ENCODE measurements around the gene CSNK1D. TPM values are rescaled to one million over a fixed set of nuclear protein-coding genes. Genes with fewer than 3 reads are reported as not detected.
"Not testable (repeated sequence)": the region's sequence is repeated elsewhere in the genome, so short reads cannot be mapped to it uniquely, and the experiment has no call there.

The CSNK1D gene
- total and polyA plus RNA-seq, 7 donors = 73.5 to 139 (median 115) TPM

DNA sequence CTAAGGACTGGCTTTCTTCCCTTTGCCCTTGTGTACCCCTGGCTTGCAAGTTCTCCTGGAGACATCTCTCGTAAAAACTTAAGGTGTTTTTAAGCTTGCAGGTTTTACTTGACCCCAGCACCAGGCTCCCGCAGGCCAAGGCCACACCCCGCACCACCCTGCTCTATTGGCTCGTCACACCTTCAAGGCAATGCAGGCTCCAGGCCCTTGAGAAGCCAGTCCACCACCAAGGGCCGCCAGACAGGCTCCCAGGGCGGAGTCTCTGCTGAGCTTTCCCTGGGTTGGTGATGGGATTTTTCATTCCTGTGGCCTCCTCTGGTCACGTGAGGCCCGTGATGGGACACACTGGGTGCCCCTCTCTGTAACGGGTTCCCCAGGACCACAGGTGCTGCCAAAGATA is 9.9 kb downstream of the CSNK1D start:
- Histone ChIP-seq H3K4me1 (peaks cover 27% of the 10 kb centered on the region), H3K27me3 (ENCODE audit: insufficient read depth in 3 of 3, low read length in 2 of 3) (no peaks in the 10 kb centered on the region), H3K4me3 (no peak overlapping the region), H3K27ac (no peak overlapping the region), H3K36me3 (ENCODE audit: insufficient read depth in 1 of 2, low read depth in 1 of 2) (peaks cover 26 to 74% of the 10 kb centered on the region in 2 donors), H3K9me3 (no peaks in the 10 kb centered on the region)
- 85 to 90% (median 86%) methylated on average over 9 of the region's 9 CpGs for WGBS, 3 donors
- TF ChIP-seq, protein P1, sequence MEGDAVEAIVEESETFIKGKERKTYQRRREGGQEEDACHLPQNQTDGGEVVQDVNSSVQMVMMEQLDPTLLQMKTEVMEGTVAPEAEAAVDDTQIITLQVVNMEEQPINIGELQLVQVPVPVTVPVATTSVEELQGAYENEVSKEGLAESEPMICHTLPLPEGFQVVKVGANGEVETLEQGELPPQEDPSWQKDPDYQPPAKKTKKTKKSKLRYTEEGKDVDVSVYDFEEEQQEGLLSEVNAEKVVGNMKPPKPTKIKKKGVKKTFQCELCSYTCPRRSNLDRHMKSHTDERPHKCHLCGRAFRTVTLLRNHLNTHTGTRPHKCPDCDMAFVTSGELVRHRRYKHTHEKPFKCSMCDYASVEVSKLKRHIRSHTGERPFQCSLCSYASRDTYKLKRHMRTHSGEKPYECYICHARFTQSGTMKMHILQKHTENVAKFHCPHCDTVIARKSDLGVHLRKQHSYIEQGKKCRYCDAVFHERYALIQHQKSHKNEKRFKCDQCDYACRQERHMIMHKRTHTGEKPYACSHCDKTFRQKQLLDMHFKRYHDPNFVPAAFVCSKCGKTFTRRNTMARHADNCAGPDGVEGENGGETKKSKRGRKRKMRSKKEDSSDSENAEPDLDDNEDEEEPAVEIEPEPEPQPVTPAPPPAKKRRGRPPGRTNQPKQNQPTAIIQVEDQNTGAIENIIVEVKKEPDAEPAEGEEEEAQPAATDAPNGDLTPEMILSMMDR (IDR thresholded peaks at IDR 0.05) = no peak
- intact Hi-C loops (cut with DNase I) = no loop called here
- ATAC-seq = no peak
- peak in 1 of 2 donors; percentile 33 for DNase-seq

DNA sequence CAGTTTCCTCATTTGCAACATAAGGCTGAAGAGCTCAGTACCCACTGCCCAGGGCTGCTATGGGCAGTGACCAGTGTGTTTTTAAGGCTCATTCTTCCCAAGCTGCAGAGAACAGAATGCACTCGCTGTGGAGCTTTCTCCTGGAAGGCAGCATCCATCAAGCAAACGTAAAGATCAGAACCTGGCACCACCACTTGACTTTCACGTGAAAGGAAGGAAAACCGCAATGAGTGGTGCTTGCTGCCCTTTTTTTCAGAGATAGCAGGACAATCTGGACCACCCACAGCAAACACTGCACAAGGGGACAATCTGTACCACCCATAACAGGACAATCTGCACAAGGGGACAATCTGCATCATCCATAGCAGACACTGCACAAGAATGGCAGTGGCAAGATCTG is 11.2 kb downstream of the CSNK1D start:
- Histone ChIP-seq H3K27me3 (ENCODE audit: insufficient read depth in 3 of 3, low read length in 2 of 3) (no peaks in the 10 kb centered on the region), H3K36me3 (ENCODE audit: insufficient read depth in 1 of 2, low read depth in 1 of 2) (peaks cover 26 to 87% of the 10 kb centered on the region in 2 donors), H3K27ac (no peak overlapping the region), H3K9me3 (no peaks in the 10 kb centered on the region), H3K4me1 (peaks cover 15% of the 10 kb centered on the region), H3K4me3 (no peak overlapping the region)
- DNase-seq (no peak), ATAC-seq (no peak)
- WGBS, 3 donors = 69 to 78% (median 73%) methylated on average over 4 of the region's 4 CpGs
- intact Hi-C loops (cut with DNase I) = no loop called here
- TF ChIP-seq, protein P1 (IDR thresholded peaks at IDR 0.05) = no peak

DNA sequence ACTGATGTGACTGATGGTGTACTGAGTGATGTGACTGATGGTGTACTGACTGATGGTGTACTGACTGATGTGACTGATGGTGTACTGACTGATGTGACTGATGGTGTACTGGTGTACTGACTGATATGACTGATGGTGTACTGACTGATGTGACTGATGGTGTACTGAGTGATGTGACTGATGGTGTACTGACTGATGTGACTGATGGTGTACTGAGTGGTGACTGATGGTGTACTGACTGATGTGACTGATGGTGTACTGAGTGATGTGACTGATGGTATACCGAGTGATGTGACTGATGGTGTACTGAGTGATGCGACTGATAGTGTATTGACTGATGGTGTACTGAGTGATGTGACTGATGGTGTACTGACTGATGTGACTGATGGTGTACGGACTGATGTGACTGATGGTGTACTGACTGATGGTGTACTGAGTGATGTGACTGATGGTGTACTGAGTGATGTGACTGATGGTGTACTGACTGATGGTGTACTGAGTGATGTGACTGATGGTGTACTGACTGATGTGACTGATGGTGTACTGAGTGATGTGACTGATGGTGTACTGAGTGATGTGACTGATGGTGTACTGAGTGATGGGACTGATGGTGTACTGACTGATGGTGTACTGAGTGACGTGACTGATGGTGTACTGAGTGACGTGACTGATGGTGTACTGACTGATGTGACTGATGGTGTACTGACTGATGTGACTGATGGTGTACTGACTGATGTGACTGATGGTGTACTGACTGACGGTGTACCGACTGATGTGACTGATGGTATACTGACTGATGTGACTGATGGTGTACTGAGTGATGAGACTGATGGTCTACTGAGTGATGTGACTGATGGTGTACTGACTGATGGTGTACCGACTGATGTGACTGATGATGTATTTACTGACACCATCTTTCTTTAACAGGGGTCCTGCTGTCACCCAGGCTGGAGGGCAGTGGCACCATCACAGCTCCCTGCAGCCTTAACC is 13.2 kb downstream of the CSNK1D start:
- H3K27me3 ChIP-seq (ENCODE audit: insufficient read depth in 3 of 3, low read length in 2 of 3); DNase-seq; intact Hi-C loops (cut with DNase I); H3K4me1 ChIP-seq; H3K9me3 ChIP-seq; ATAC-seq; H3K27ac ChIP-seq; H3K4me3 ChIP-seq: not testable (repeated sequence)
- WGBS, 3 donors = 89 to 93% (median 90%) methylated on average over 8 of the region's 8 CpGs
- peaks cover 26 to 94% of the 10 kb centered on the region in 2 donors for H3K36me3 ChIP-seq (ENCODE audit: insufficient read depth in 1 of 2, low read depth in 1 of 2)

DNA sequence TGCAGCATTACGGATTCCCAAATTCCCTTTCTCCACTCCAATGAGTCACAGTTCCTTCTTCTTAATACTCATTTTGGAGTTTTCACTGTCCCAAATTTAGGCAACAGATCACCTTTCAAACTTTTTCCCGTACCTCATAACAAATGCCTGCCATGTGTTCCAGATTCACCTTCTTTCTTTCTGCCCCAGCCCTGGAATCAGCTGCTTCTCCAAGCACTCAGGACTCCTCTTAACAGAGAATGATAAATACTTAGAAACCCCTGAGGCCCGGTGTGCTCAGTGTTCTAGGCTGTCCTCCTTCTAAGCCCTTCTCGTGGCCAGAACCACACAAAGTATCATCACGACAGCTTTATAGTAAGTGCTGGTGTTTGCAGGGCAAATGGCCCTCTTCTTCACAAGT is 14.9 kb downstream of the CSNK1D start:
- Histone ChIP-seq H3K4me1 (no peaks in the 10 kb centered on the region), H3K27me3 (ENCODE audit: insufficient read depth in 3 of 3, low read length in 2 of 3) (no peaks in the 10 kb centered on the region), H3K36me3 (ENCODE audit: insufficient read depth in 1 of 2, low read depth in 1 of 2) (peaks cover 20 to 81% of the 10 kb centered on the region in 2 donors), H3K27ac (no peak overlapping the region), H3K9me3 (no peaks in the 10 kb centered on the region), H3K4me3 (no peak overlapping the region)
- DNase-seq = no peak
- no peak for ATAC-seq
- WGBS, 3 donors = 64 to 73% (median 67%) methylated on average over 5 of the region's 5 CpGs
- intact Hi-C loops (cut with DNase I) = no loop called here
- TF ChIP-seq, protein P1 (IDR thresholded peaks at IDR 0.05) = no peak

DNA sequence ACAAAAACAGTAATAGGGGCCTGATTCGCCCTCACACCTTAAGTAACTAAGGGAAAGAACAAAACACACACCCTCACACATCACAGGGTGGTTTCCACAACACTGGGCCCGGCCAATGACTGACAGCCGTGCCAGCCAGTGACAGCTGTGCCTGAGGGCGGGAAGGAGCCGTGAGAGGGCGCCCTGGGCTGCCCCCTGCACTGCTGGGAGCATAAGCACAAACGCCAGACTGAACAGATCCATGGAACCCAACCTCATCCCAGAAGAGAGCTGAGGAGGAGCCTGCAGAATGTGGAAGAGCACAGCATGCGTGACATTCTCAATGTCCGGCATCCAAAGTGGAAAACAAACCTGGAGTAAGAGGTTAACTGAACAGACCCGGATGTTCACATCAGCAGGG is 16.0 kb downstream of the CSNK1D start:
- 42 to 53% (median 50%) methylated on average over 10 of the region's 10 CpGs for WGBS, 3 donors
- Histone ChIP-seq H3K4me3 (no peak overlapping the region), H3K27me3 (ENCODE audit: insufficient read depth in 3 of 3, low read length in 2 of 3) (no peaks in the 10 kb centered on the region), H3K27ac (no peak overlapping the region), H3K36me3 (ENCODE audit: insufficient read depth in 1 of 2, low read depth in 1 of 2) (peaks cover 22 to 81% of the 10 kb centered on the region in 2 donors), H3K9me3 (no peaks in the 10 kb centered on the region), H3K4me1 (no peaks in the 10 kb centered on the region)
- DNase-seq (peak; percentile 68 to 83), ATAC-seq (peak; percentile 88 to 94 (median 94))
- TF ChIP-seq, protein P1 (IDR thresholded peaks at IDR 0.05) = no peak
- intact Hi-C loops (cut with DNase I) = no loop called here
